SK-MEL-5 (cell line): ENCODE data around the gene CDH24. TPM values are rescaled to one million over a fixed set of nuclear protein-coding genes. Genes with fewer than 3 reads are reported as not detected.
A peak's percentile ranks its signal among the peaks of the same experiment; 100 is the strongest.
"Not testable (repeated sequence)": the region's sequence is repeated elsewhere in the genome, so short reads cannot be mapped to it uniquely, and the experiment has no call there.

Source experiments
- DNase-seq: peaks from one replicate; pipeline ENCODE4 v3.0.0-alpha.2; 2016; ENCODE audit warnings: low read depth, low spot score
- in situ Hi-C: cut with HindIII; loops from 2 replicates; pipeline ENCODE4 v1.10.0; 2016; ENCODE audit warnings: low sequenced_read_pairs, high pct_unique_total_duplicates, low pct_unique_long_range_greater_than_20kb
- total RNA-seq: library from RNA; depleted of rRNA; stranded (reverse); fragments of >200 nt; shearing (Covaris generic); gene quantifications from 2 replicates; pipeline ENCODE4 v1.2.3, GENCODE V29; 2014; rRNA removed

CDH24 gene
- total RNA-seq, 1 experiment from 2014 or later, result 1.1 TPM

DNA sequence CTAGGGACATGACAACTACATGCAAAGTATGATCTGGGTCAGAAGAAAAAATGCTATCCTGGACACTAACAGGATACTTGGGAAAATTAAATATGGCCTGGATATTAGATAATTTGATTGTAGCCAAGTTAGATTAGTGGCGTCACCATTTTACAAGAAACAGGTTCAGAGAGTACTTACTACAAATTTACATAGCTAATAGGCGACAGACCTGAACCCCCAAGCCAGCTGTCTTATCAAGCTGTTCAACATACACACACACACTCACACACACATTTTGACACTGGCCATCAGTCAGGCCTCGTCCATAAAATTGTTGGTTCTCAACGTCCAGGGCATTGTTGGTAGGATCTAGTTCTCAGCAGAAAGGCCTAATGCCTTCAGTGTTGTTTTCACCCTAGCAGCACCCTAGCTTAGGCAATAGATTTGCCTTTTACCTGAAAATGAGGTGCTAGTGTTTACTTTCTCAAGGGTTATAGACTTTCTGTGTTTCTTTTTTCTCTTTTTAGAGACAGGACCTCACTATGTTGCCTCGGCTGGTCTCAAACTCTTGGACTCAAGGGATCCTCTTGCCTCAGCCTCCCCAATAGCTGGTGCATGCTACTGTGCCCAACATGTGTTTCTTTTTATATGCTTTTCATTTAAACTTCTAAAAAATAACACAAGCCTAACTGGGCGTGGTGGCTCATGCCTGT, 44.1 kb downstream of the CDH24 start:
- in situ Hi-C loops, result no loop called here
- no peak for DNase-seq

DNA sequence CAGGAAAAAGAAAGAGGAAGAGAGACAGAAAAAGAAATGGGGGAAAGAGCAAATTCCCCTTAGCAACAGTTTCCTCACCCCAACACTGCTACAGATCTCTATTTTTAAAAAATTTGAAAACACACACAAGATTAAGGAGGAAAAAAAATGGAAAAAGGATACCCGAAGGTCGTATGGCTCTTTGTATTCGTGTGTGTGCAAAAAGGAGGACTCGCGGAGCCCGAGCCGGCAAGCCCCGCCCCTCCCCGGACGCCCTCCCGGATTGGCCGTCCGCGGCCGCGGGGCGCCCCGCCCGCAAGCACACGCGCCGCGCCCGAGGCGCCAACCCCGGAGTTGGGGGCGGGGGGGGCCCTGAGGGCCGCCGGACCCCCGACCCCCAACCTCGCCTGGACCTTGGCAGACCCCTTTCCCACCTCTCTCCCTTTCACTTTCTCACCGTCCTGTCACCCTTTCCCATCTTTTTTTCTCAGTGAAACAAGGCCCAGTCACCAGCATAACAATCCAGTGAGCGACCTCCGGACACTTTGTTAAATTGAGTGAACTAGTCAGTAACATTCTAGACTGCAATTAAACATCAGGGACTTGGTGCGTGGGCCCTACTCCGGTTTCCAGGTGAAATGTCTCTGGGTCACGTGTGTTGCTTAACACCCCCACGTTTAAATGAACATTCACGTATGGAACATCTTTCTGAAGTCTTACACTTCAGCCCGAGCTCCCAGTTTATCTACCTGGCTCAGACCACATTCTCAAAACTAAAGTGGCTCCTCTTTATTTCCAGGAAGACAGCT, 47.2 kb downstream of the CDH24 start, which contains the start of gene C14orf93:
C14orf93 (minus strand) TSS at position 205 of the 788 bp plus-strand sequence. CDS start 11,120 bp downstream, outside the sequence.
- DNase-seq, result peak; percentile 66
- in situ Hi-C loops, result no loop called here

DNA sequence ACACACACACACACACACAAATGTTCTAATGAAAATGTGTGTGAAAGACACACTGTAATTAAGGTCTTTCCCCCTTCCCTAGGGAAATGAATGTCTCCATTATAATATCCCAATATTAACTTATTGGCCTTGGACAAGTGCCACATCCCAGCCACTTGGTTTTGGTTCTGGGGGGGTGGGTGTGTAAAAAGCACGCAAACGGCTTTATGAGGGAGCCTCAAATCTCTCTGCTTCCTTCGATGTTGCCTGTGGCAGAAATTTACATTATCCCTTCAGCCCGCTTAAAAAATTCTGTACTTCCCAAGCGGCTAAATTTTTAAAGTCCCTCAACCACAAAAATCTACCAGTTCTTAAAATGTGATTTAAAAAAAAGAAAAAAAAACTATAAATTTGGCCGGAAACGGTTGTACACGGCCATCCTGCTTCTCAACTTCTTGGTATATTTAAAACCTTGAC, 47.8 kb downstream of the CDH24 start:
- in situ Hi-C loops, result no loop called here
- DNase-seq, result no peak

DNA sequence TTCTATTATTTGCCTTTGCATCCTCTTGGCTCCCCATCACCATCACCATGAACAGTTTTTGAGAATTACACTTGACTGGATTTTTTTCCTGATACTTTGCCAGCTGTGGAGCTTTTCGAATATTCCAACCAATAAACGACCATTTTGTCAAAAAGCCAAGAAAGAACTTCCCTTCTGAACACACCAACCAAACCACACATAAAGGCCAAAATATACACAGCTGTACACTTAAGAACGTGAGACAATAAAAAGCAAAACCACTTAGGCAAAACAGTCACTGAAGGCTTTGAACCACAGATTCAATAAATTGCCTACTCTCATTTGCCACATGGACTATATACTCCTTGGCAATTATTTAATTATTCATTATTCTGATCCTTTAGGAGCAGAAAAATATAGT, 48.5 kb downstream of the CDH24 start:
- no peak for DNase-seq
- in situ Hi-C loops, result no loop called here

DNA sequence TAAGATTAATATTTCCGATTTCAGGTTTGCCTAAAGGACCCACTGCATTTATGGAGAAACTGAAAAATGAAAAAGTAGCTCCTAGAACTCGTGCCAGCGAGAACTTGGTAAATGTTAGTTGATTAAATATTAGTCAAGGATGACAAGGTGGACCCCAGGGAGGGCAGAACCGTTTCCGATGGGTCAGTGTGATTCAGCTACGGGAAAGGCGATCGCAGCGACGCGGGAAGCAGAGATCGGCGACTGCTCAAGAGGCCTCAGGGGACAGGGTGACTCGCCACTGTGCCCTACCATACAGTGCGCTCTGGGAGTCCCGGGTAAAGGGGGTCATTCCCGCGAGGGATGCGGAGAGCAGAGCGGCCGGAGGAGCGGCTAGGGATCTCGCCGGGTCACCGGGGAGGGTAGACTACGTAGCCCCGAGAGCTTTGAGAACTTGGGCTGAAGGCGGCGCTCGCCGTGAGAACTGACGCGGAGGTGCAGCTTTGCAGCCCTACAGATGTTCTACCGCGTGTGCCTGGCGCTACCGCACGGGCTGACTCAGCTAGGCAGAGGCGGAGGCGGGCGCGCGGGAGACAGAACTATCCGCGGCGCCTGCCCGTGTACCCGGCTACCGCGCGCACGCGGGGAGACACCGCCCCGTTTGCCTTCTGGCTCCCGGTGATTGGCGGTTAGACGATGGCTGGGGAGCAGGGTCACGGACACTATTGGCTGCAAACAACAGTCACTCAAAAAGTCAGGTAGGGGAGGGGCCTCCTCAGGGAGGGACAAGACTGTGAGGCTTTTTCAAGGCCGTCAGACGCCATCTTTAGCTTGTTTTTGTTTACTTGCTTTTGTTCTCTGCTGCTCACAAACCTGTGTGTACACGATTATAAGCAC, 50.5 kb downstream of the CDH24 start:
- peak; percentile 97 for DNase-seq
- in situ Hi-C loops, result no loop called here

DNA sequence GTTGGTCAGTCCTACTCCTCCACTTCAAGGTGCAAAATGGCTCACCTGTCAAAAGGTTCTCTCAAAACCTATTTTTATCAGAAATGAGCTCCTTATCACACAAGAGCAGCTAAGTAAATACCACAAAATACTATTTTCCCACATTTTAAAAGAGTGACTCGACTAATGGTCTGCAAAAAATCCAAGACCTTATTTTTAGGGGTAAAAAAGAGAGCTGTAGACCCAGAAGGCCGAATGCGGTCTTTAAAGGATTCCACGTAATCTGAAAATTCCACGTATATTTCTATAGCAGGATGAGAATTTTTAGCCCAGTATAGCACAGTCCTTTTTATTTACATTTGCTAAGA, 51.2 kb downstream of the CDH24 start:
- in situ Hi-C loops, result no loop called here
- no peak for DNase-seq

DNA sequence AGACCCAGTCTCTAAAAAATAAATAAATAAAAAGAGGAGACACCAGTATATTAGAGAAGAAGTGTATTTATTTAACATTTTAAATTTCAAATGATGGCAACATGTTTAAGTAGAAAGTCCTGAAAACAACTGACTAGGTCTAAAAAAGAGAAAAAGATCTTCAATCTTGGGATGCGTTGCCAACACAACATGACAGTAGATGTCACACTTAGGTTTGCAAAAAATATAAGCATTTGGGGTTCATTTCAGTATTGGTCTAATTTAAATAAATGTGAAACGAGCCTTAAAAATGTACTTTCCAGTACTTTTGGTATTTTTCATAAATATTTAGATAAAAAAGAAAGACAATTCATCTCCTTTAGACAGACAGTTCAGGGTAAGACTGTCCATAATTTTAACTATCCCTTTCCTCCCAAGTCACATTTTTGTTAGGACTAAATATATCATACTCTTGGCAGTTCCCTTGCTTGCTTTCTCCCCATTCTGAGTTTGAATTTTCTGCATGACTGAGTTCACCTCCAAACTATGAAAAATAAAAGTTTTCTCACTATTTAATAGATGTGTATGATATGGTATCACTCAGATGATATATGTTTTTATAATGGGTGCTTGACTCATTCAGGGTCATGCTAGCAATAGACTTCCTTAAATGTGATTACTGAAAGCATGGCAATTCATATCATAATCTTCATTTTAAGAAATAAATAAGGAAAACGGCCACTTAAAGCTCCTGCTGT, 51.7 kb downstream of the CDH24 start:
- in situ Hi-C loops, result no loop called here
- no peak for DNase-seq

DNA sequence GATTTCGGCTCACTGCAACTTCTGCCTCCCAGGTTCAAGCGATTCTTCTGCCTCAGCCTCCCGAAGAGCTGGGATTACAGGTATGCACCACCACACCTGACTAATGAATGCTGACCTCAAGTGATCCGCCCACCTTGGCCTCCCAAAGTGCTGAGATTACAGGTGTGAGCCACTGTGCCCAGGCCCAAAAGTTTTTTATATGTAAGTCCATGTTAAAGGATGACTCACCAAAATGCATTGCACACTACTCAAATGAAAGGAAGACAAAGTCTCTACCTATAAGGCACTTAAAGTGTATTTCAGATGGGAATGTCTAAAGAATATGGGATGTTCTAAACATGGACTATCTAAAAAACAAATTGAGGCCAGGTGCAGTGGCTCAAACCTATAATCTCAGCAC, 53.0 kb downstream of the CDH24 start:
- DNase-seq, in situ Hi-C loops: not testable (repeated sequence)

DNA sequence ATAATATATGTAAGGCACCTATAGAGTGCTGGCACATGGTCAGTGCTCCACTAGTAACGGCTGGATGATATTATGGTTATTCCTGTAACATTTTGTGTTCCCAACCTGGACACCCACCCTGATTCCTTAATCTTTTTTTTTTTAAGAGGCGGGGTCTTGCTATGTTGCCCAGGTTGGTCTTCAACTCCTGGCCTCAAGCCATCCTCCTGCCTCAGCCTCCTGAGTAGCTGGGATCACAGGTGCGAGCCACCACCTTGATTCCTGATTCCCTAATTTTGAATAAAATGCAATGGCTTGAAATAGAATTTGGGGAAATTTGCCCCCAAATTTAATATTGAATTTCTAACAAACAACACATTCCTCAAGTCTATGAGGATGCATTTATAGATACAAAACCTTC, 54.7 kb downstream of the CDH24 start:
- DNase-seq, result no peak
- in situ Hi-C loops, result no loop called here

DNA sequence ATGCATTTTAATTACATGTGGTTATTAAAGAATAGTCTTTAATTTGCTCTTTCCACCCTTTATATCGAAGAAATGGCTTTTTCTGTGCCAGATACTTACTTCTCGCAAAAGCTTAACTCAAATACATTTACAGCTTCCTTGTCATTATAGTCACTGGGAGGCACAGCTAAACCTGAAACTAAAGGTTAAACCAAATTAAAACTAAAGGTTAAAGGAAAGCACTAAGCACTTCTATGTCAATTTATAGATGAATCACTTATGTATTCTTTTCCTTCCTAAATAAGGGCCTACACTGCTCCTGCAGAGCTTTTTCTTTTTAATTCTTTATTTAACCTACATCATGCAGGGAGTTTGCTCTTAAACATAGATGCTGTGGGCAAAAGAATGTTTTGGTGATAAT, 56.5 kb downstream of the CDH24 start:
- no peak for DNase-seq
- in situ Hi-C loops, result no loop called here

DNA sequence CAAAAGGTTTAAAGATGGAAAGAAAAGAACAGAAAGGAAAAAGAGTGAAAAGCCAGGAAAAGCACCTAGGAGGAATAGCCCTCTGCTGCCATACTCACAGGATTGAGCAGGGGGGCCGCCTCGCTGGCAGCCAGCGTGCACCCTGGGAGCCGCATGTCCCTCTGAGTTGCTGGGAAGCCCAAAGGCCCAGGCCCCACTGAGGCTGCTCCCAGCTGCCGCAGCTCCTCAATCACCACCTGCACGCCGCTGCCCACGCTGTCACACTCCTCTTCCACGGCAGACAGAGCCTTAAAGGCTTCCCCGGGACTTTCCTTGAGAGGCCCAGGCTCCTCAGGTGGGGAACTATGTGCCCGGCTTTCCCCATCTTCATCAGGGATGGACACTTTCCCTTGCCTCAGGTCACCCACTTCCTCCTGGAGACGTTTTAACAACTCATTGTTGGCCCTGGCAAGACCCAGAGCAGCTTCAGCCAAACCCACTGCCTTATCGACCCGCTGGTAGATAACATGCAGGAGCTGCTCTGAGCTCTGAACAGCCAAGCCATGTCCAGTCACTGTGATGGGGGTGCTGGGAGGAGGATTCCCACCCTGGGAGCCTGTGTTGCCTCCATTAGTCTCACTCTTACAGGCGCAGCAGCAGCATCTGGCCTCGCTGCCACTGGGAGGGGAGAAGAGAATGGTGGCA, 58.8 kb downstream of the CDH24 start:
- in situ Hi-C loops, result no loop called here
- no peak for DNase-seq

DNA sequence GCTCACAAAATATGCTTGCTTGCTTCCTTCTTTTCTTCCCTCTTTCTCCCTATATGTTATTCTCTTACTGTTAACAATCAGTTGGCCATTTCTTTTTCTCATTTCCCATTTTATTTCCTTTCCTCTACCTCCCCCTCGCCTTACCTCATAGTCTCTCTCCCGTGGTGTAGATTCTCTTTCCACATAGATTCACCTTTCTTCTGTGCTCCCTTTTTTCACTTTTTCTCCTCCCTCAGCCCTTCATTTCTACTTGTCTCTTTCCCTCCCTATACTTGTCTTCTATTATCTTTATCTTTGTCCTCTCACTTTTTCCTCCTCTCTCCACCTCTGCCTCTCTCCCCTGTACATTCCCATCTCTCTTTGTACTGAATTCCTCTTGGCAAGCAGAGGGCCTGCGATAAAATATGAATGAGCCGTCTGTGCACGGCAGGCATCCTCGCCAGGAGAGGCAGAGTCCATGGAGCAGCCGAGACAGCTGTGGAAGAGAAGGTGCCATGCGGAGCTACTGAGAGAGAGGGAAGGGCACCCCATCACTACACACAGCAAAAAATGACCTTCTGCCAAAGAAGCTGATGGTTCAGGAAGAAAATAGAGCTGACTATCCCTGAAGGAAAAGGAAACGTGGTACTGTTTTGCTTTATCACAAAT, 59.5 kb downstream of the CDH24 start:
- in situ Hi-C loops, result no loop called here
- DNase-seq, result no peak

Other genes with a start within 250 kb of the CDH24 start
- 0.82 and 1.5 TPM in 2 replicates for gene SLC7A7, start 242.1 kb downstream of the CDH24 start, total RNA-seq
- gene MRPL52, start 227.6 kb downstream of the CDH24 start, total RNA-seq, result 43.9 and 65.2 TPM in 2 replicates
- 138 and 143 TPM in 2 replicates for gene MMP14, start 220.9 kb downstream of the CDH24 start, total RNA-seq
- gene LRP10, start 185.8 kb downstream of the CDH24 start, total RNA-seq, result 31.6 and 31.9 TPM in 2 replicates
- not detected in 2 replicates for gene REM2, start 174.3 kb downstream of the CDH24 start, total RNA-seq
- gene RBM23, start 138.4 kb downstream of the CDH24 start, total RNA-seq, result 62.7 and 63.2 TPM in 2 replicates
- gene PRMT5, start 128.1 kb downstream of the CDH24 start, total RNA-seq, result 62.8 and 66.6 TPM in 2 replicates
- gene HAUS4, start 100.4 kb downstream of the CDH24 start, total RNA-seq, result 32.5 and 34.2 TPM in 2 replicates
- gene AJUBA, start 75.0 kb downstream of the CDH24 start, total RNA-seq, result 8.5 and 9.5 TPM in 2 replicates
- 8.2 and 11.6 TPM in 2 replicates for gene C14orf93, start 47.4 kb downstream of the CDH24 start, total RNA-seq
- gene PSMB5, start 22.6 kb downstream of the CDH24 start, total RNA-seq, result 162 and 165 TPM in 2 replicates
- gene PSMB11, start 15.3 kb downstream of the CDH24 start, total RNA-seq, result not detected in 2 replicates
- 69.7 and 83.0 TPM in 2 replicates for gene ACIN1, start 37.6 kb upstream of the CDH24 start, total RNA-seq
- gene C14orf119, start 38.0 kb upstream of the CDH24 start, total RNA-seq, result 65.5 and 70.6 TPM in 2 replicates
- not detected in 2 replicates for gene CIROP, start 47.5 kb upstream of the CDH24 start, total RNA-seq
- not detected in 2 replicates for gene CEBPE, start 61.7 kb upstream of the CDH24 start, total RNA-seq
- gene SLC7A8, start 126.1 kb upstream of the CDH24 start, total RNA-seq, result 27.8 and 30.8 TPM in 2 replicates
- gene RNF212B, start 180.4 kb upstream of the CDH24 start, total RNA-seq, result not detected in 2 replicates
- 12.8 TPM in 2 replicates for gene HOMEZ, start 228.6 kb upstream of the CDH24 start, total RNA-seq
- 3.6 and 3.9 TPM in 2 replicates for gene PPP1R3E, start 245.3 kb upstream of the CDH24 start, total RNA-seq
- gene BCL2L2, start 249.3 kb upstream of the CDH24 start, total RNA-seq, result 19.1 and 20.9 TPM in 2 replicates